GM18873 (cell line): ENCODE results near the gene TMEM212.

Experiments used
- ATAC-seq: cut with Tn5 transposase; IDR thresholded peaks from one replicate; pipeline ENCODE4 v1.9.1; 2021; ENCODE audit warnings: mild to moderate bottlenecking, moderate library complexity, moderate number of reproducible peaks; ENCODE audit not compliant: unreplicated experiment, low FRiP score

TMEM212 gene

DNA sequence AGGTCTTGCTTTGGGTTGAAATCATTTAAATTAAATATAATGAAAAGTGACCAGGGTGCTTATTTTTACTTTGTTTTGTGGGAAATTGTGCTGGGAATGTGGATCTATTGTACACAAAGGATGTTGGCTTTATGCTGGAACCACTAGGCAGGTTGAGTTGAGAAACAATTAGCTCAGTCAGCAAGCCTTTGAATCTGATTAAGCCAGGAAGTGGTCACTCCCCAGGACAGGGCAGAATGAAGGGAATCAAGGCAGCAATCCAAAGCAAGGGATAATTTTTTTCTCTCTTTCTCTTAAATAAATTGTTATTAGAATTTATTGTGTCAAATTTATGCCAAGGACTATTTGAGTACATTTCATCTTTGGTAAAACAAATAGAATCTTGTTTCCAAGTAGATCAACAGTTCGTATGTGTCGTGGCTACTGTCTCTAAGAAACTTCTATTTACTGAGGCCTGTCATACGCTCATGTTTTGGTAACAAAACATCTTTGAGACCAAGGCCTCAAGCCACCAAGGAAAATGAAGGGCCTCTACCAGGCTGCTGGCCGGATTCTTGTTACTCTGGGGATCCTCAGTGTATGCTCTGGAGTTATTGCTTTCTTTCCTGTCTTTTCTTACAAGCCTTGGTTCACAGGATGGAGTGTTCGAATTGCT is at the start of gene TMEM212:
Gene TMEM212 (plus strand): TSS at position 486 of the 655 bp plus-strand sequence. CDS start 35 bp downstream, at position 521.
- ATAC-seq = no peak

DNA sequence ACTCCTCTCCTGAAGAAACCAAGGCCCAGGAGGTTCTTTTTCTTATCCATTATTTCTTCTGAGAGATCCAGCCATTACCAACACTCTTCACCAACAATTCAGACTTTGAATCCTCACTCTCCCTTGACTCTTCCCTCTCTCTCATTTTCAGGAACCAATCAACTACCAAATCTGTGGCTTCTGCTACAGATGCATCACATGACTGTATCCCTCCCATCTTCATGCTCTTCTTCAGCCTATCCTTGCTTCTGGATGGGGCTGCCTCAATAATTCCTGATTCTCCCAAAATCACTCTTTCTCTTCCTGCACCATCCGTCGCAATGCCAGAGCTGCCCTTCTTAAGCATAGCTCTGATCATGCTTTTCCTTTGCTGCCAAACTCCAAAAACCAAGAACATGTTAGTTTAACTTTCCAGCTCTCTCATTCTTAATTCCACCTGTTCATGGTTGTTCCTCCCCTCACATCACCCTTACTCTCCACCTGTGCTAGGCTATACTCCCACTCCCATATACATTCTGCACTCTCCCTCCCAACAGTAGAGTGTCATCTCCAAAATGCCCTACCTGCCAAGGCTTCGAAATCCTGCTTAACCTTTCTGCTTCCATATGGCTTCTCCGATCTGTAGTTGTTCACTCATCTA is 46.4 kb upstream of the TMEM212 start:
- no peak for ATAC-seq

DNA sequence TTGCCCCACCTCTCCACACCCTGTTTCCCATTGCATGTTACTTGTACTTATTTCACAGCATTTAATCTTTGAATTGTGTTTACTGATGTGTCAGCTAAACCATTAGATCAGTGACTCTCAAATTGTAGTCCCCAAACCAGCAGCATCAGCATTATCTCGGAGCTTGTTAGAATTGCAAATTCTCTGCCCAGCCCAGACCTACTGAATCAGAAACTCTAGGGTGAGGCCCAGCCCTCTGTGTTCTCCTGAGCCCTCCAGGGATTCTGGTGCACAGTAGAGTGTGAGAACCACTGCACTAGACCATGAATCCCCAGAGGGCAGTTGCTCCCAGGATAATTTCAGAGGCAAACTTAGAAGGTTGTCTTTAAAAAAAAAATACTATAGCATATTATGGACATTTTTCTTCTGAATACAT is 45.9 kb upstream of the TMEM212 start:
- peak; percentile 50 for ATAC-seq

DNA sequence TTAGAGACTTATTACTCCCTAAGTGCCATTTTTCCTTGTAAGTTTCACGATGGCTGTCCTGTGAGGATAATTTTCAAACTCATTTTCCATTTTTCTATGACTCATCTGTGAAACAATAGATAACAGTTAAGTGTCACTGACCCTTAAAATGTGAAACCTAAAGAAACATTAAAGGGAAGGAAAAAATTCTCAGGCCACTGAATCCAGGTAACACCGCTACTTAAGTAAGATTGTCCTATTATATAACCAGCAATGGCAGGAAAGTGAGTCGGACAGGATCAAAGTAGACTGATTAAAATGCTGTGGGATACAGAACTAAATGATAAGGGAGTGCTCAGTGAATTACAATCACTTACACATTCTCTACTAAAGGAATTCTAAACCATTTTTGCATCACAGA is 45.3 kb upstream of the TMEM212 start:
- ATAC-seq = no peak

DNA sequence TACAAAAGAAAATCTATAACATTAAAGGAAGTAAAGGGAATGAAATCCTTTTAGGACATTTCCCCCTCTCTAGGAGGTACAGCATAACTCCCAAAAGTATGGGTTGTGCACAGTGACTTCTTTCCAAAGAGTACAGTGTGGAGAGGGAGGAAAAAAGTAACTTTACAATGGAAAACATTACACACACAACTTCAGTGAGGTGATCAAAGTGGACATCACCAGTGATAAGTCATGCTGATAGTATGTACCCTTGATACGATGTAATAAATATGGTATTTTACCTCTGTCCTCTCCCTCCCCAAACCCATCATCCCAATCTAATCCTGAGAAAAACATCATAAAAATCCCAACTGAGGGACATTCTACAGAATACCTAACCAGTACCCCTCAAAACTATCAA is 43.6 kb upstream of the TMEM212 start:
- ATAC-seq = no peak

DNA sequence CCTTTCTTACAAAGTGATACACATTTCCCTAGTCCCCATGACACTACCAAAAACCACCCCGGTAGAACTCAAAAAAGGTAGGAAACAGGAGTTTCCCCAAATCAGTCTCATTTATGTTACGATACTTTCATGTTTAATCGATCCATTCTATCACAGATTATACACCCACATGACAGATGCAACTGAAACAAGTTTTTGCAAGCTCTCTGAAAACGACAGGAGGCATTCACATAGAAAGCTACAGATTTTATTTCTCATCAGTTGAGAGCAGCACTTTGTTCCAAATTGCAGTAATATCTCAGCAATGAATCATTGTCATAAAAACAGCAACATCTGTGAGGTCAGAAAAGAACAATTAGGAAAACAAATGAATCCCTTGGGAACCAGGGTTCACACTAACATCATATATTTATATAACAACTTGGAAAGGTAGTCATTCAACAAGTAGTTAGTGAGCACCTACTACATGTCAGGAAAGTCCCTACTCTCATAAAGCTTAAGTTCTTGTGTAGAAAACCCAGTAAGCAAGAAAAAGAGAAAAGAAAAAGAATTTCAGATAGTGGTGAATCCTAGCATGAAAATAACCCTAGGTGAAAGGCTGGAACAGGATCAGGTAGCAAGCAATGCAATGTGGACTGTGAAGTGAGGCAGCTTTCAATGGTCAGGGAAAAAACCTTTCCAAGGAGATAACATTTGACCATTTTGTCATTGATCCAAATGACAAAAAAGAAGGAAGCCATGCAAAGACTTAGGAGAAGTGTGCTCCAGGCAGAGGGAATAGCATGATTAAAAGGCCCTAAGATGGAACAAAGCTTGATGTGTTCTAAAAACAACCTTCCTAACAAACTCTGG is 41.2 kb upstream of the TMEM212 start:
- ATAC-seq = no peak

DNA sequence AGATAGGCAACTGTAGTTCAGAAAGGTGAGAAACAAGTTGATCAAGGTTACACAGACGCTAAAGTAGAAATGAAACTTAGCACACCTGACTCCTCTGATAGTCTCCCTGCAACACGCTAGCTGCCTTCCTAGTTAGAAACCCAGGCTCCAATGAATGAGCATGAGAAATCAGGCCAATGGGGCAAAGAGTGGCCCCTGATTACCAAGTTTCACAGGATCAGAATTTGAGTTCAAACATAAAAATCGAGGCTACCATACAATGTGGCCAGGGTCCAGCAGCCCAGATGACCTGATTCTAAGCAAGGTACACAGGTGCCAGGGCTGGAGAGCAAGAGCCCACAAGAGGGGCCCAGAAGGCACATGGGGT is 40.6 kb upstream of the TMEM212 start:
- ATAC-seq = no peak

DNA sequence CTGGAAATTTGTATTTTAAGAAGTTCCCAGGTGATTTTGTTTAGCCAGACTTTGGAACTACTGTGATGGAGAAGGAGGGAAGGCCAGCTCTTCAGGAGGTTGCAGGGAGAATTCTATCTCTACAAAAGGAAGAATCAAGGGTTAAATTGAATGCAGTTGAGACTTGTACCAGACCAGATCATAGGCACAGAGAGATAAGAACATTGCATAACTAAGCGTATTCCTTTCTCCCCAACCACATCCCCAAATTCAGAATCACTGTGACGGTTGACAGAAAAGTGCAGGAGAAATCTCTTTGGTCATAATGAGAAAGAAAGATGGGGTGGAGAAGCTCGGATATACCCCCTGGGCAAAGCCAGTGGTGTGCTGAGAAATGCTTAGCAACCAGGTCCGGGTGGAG is 40.1 kb upstream of the TMEM212 start:
- ATAC-seq = no peak

DNA sequence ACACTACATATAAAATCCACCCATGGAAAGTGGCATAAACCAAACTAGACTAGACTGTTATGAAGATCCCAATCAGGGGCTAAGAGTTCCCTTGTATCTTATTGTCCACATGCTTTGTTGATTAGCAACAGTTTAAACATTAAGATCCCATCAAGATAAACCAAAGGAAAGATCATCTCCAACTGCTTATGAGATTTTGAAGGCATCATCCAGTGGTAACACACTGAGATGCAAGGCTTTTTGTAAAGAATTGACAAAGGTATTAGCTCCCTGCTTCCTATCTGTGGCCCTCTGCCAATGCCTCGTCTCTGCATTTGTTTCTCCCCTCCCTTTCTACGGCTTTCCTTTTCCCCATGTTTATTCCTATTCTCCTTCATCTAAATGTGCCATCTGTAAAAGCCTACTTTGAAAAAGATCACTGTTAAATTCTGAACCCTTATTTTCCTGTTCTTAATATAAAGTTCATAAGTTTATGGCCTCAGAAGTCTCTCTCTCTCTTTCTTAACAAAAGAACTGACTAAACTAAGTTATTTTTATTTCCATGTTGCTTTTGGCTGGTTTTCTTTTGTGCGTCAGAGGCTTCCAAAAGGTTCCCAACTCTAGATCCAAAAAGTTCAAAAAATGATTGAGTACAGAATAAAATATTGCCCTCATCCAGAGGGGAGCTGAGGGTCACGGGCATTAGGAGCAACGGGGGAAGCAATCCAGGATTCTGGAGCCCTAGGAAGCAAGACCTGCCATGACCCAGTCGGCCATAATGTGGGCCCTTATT is 38.3 kb upstream of the TMEM212 start:
- ATAC-seq = no peak

DNA sequence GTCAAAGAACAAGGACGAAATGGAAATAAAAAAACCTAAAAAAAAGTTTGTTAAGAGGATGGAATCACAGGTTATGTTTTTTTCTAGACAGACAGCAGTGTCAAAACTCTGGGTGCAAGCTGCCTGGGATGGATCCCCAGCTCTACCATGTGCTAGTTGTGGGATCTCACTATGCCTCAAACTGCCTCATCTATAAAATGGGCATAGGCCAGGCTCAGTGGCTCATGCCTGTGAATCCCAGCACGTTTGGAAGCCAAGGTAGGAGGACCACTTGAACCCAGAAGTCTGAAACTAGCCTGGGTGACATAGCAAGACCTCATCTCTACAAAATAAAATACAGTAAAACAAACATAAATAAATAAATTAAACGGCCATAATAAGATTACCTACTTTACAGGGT is 37.5 kb upstream of the TMEM212 start:
- no peak for ATAC-seq

DNA sequence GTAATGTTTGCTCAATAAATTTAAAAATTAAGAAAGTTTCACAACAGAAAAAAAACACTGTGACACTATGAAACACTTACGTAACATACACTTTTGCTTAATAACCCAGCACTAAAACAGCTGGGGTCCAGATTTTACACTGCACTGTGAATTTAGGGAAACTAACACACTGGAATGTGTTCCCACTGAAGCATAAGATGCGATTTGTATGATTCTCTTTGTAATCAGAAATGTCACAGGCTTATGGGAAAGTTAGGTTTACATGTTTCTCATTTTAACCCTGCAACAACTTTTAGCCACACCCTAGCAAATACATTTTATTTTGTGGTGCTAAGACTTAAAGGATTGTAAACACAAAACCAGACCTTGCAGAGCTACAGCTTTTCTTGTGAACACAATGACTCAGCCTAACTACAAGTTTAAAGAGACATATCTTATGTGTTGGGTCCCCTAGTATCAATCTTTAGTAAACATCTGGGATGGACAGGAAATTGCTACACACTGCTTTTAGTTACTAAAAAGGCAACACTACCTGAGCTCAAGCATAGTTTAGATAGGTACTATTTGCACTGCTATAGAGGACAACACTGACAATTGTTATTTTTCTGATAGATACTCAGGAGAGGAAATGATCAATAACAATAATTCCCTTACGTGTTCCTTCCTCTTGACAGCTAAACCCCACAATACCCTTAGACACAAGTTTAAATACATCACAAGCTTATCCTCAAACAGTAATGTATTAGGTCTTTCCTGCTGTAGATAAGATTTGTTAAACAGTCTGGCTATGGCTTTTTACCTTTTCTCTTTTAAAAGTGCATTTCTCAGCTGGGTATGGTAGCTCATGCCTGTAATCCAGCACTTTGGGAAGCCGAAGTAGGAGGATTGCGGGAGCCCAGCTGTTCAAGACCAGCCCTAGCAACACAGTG is 36.7 kb upstream of the TMEM212 start:
- ATAC-seq = no peak

DNA sequence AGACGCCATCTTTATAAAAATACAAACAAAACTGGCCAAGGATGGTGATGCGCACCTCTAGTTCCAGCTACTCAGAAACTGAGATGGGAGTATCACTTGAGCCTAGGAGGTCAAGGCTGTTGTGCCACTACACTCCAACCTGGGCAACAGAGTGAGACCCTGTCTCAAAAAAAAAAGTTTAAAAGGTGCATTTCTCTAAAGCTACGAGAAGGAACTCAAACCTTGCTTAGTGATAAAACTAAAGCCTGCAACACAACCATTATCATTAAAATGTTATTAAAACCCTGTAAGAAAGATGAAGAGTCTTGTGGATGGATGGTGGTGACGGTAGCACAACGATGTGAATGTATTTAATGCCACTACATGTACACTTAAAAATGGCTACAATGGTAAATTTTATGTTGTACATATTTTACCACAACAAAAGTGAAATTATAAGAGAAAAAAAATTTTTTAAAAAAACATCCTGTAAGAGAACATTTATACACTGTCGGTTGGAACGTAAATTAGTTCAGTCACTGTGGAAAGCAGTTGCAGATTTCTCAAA is 35.9 kb upstream of the TMEM212 start:
- ATAC-seq = no peak

DNA sequence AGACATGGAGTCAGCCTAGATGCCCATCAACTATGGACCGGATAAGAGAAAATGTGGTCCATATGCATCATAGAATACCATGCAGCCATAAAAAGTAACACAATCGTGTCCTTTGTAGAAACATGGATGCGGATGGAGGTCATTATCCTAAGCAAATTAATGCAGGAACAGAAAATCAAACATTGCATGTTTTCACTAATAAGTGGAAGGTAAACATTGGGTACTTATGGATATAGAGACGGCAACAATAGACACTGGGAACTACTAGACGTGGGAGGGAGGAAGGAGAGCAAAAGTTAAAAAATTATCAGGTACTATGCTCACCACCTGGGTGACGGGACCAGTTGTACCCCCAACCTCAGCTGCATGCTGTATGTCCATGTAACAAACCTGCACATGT is 35.3 kb upstream of the TMEM212 start:
- ATAC-seq = no peak

DNA sequence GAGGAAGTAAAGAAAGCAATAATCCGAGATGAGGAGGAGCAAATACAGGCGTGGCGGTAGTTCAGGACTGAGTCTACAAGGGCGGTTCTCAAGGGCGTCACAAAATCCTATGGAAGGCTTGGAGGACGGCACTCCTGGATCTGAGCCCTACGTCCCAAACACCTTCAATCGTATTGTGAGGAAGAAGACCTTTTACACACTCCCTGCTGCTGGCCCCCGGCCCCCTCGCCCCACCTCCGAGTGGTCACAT is 33.6 kb upstream of the TMEM212 start:
- ATAC-seq = peak; percentile 42

DNA sequence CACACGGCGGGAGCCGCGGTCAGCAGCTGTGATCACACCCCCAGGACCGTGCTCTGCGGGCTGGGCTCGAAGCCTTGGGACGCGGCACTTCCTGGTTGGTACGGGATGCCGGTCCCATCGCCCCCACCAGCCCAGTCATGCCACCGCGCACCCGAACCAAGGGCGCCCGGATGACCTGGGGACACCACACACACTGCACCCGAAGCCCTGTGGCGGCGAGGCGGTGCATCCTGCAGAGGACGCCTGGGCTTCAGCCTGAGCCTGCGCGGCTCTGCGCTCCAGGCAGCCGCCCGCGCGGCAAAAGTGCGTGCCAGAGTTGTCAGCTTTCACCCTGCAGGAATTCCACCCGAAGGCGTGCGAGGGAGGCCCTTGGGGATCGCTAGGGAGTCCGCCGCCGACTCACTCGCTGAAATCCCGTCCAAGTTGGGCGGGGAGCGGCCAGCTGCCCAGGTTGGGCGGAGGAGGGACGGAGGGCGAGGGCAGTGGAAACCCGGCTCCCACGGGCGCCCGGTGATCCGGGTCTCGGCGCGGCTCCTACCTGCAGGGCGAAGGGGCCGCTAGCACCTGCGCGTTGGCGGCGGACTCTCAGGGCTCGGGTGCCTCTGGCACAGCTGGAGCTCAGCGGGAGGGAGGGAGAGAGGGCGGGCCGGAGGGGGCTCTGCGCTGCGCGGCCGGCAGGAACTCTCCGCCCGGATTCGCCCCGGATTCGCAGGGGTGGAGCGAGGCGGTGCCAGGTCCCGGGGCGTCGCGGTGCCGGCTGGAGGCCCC is 33.1 kb upstream of the TMEM212 start, which contains the start of gene PLD1:
Gene PLD1 (minus strand): TSS at position 623 of the 768 bp plus-strand sequence. CDS start 72,432 bp downstream, outside the sequence.
- ATAC-seq = peak; percentile 39

DNA sequence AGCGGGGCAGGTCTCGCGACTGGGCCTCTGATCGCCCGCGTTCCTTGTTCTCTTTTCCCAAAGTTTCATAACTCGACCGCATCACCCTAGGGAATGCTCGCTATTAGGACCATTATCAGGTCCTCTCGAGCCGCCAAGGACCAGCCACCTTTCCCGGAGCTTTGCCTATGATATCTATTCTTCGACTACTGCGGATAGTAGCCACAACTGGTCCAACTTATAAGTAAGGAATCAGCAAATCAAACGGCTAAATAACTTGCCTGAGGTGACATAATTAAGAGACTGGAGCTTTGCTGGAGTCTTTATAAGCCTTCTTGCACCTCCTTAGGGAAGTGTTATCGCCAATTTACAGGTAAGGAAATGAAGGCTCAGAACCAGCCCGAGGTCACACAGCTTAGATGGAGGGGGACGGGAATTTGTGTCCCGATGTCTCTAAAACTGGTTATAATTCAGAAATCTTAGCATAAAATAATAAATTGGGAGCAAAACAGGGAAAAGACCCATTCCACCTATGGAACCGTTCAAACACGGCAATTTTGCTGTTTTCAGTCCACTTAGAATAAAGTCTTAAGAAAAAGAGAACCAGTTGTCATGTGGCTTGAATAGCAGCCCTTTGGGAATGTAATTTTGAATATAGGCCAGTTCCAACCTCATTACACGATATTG is 32.4 kb upstream of the TMEM212 start:
- ATAC-seq = no peak

DNA sequence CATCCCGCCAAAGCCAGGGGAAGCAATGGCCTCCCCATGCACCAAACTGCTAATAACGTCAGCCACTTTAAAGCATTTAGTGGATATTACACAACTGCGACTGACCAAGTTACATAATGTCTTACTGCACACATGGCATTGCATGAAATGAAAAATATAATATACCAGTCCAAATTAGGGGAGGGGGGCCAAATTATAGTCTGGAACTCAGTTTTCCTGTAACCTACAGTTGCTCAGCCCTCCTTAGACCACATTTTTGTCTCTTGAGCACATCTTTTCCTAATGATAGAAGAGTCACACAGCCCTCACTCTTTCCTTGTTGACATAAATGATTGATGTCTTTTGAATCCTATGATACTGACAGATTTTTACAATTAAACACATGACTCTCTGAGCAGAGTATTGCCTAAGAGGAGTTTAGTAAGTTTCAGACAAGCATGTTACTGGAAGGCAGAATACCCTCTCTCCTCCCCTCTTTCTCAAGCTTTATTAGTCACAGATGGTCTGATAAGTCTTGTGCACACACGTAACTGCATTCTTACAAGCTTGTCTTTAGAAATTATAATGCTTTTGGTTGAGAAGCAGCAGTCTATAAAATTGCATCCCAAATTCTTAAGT is 31.7 kb upstream of the TMEM212 start:
- no peak for ATAC-seq

DNA sequence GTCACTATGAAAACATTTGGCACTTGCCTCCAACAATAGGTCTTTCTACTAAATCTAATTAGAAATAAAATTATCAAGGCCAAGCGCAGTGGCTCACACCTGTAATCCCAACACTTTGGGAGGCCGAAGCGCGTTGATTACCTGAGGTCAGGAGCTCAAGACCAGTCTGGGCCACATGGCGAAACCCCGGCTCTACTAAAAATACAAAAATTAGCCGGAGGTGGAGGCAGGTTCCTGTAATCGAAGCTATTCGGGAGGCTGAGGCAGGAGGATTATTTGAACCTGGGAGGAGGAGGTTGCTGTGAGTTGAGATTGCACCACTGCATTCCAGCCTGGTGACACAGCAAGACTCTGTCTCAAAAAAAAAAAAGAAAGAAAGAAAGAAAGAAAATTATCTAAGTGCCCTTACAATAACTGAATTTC is 31.2 kb upstream of the TMEM212 start:
- ATAC-seq = no peak
